IPS DF 4.7 (cell line): ENCODE data around the gene EPN2.

Source experiments
- DNase-seq: peaks from one replicate; pipeline ENCODE4 v3.0.0-alpha.2; 2013; ENCODE audit warnings: low spot score; ENCODE audit errors: extremely low read depth

The EPN2 gene

DNA sequence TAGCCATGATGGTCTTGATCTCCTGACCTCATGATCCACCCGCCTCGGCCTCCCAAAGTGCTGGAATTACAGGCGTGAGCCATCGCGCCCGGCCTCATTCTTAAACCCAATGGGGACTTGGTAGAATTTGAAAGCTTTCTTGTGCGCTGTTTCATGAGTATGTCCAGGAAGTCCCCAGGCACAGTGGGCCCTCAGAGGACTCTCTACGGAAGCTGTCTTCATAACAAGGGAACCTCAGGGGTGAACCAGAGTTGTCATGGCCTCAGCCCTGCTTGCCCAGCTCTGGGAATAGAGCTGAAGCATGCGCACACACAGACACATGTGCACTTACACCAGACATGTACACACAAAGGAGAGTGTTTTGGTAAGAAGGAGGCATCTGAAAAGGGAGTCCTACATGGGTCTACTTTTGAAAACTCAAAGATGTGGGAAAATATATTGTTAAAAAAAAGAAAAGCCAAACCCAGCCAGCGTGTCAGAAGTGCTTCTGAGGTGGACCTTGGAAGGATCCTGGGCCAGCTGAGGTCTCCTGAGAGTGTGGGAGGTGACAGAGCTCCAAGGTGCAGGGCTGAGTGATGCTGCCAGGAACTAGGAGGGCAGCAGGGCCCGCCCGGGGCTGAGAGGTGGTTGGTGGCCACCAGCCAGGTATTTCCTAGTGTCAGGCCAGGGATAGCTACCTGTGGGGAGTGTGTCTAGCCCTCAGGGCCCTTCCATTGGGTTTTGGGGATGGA is 54.6 kb downstream of the EPN2 start:
- no peak for DNase-seq

DNA sequence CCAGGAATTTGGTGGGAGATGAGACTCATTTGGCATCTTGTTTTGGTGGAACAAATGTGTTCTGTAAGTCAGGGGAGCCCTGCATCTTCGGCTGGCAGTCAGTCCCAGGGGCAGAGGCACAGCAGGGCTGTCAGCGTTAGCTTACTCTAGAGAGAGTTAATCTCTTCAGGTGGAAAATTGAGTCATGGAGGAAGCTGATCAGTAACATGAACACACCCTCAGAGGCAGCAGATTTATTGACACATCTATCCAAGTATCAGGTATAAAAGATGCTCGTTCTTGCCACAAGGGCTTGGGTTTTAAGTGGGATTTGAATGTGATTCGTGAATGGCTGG is 55.2 kb downstream of the EPN2 start:
- DNase-seq = no peak

DNA sequence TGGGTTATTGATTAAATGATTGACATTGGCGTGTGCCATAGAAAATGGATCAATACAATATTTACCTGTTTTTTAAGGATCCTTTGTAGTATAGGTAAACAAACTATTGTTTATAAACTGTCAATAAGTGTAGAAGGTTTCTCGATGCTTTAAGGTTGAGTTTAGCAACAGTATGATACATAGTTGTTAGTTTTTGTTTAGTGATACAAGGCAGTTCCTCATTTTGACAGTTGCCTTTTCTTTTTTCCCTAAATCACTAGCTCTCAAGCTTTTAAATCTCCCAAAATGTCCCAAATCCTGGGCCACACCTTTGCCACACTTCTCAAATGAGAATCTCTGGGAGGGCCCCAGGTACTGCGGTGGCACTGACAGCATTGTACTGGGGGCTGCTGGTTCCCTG is 57.3 kb downstream of the EPN2 start:
- DNase-seq = no peak

DNA sequence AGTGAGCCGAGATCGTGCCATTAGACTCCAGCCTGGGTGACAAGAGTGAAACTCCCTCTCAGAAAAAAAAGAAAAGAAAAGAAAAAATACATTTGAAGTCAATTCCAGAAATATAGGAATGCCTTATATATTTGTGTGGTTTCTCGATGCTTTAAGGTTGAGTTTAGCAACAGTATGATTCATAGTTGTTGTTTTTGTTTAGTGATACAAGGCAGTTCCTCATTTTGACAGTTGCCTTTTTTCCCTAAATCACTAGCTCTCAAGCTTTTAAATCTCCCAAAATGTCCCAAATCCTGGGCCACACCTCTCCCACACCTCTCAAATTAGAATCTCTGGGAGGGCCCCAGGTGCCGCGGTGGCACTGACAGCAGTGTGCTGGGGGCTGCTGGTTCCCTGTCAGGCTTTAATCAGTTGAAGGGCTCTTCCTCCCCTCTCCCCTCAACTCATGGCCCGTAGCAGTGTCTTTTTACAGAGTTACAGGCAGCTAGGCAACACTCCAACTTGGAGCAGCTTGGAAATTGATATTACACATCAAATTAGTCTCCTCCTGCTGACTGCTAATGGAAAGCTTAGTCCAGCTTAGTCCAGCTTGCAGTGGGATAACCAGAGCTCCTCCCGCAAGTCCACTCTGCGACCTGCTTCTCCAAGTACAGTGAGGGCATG is 58.4 kb downstream of the EPN2 start:
- DNase-seq = no peak

DNA sequence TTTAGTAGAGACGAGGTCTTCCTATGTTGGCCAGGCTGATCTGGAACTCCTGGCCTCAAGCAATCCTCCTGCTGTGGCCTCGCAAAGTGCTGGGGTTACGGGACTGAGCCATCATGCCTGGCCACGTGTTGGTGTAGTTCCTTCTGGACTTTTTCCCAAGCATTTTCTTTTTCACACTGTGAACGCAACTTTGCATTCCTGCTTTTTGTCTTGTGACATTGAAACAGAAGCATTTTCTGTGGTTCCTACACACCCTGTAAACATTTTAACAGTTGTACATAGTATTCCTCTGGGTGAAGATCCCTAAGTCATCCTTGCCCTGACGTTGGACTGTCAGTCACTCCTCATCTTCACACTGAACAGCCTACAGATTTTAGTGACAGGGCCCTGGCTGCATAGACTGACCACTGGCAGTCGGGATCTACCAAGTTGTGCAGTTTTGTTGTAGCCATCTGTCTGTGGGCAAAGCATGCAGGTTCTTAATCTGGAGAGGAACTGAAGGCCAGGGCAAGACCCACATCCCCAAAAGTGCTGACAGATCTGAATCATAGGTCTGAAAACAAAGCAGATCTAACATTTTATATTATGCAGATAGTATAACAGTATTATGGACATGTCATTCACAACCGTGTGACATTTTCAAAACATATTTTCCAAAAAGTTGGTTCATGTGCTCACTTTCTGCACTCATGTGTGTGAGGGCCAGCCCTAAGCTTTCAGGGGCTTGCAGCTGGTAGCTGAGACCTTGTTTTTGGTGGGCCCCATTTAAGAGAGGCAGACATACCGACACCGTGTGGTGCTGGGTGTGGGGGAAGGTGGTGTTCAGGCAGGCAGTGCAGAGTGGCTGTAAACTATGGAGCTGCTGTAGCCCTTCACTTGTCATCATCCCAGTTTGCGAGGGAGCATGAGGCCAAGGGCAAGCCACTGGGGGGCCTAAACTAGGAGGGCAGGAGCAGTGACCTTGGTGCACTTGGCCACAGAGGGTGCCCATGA is 59.9 kb downstream of the EPN2 start:
- no peak for DNase-seq

DNA sequence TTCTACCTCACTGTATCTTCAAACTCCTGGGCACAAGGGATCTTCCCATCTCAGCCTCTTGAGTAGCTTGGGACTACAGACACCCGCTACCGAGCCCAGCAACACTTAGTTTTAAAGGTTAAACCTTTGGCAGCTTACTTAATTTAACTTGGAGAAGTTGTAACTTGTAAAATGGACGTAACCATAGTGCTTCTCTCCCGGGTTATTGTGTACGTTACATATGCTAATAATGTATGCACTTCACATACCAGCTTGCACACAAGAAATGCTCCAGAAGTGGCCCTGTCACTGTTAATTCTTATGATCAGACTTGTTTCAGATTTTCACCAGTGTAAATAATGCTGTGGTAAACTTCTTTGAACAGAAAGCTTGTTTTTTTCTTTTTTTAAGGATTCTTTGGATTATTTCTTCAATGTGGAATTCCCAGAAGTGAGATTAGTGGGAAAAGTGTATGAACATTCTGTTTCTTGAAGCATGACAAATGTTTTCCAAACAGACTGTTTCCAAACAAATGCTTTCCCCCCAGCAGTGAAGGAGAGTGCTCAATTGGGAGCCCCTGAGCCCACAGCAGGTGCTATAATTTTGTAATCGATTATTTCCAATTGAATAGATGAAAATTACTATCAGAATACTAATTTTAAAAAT is 61.5 kb downstream of the EPN2 start:
- no peak for DNase-seq

DNA sequence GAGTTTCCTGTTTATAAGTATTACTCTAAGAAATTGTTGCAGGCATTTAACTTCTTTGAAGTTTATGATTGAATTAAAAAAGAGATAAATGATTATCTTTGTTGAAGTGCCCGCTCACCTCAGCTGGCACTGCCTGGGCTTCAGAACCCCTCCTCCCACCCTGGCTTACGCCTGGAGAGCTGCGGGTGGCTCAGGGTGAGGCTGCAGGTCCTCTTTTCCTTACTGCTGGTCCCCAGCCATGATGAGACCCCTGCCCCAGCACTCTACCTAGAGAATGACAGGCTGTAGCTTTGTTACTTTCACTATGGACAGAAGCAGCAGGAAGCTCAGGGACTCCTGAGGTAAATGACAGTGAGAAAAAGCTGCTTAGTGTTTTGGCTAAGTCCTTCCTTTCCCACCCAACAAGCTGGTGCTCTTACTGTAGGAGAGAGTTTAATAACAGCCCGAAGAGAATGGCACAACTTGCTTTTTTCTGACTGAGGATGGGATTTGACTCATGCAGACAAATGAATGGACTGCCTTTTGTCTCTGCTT is 62.1 kb downstream of the EPN2 start:
- DNase-seq = no peak

DNA sequence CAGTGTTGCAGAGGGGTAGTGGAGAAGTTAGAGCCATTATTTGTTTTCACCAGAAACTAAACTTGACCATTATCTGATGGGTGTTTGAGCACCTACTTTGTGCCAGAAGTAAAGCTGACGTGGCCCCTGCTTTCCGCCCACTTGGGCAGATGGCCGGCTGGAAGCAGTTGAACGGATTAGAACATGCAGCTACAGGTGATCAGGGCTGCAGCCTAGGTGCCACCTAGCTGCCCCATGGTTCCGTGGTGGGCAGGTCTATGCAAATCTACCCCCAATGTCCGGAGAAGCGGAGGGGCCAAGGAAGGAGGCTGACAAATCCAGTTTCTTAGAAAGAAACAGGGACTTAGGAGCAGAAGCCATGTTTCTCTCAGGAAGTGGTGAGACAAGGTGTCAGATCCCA is 62.7 kb downstream of the EPN2 start:
- no peak for DNase-seq

DNA sequence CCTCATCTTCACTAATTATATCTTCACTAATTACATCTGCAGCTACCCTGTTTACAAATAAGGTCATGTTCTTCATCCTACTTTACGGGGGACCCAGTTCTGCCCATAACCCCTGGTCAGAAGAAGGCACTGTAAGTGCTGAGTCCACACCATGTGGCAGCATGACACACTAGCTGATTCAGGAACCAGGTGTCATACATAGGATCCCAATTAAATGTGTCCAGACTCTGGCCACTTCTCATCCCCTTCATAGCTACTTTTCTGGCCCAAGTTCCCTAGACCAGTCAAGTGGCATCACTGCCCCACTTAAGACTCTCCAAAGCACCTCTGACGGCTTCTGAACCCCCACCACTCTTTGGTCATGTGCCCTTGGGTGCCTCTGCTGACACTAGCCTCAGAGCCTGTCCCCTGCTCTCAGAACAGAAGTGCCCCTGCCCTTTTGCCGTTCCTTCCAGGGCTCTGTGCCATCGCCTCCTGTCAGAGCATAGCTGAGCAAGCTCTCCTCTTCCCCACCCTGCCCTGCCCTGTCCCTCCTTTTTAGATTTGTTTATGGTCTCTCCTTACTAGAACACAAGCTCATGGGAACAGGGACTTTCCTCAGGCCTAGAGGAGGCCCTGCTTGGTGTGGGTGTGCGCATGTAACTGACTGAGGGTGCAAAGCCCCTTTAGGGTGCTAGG is 64.2 kb downstream of the EPN2 start:
- DNase-seq = no peak

DNA sequence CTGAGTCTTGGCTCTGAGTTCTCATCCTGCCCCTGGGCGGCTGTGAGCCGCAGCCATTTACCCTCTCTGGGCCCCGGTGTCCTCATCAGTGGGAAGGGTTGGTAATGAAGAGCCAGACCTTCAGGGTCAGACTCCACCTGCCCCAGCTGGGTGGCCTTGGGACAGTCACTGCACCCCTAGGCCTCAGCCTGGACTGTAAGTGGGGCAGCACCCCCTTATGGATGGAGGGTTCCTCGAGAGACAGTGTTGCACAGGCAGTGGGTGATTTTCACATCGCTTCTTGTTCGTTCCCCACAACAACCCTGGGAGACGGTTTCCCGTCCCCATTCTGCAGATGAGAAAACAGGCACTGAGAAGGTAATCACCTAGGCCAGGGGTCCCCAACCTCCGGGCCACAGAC is 64.8 kb downstream of the EPN2 start:
- no peak for DNase-seq

DNA sequence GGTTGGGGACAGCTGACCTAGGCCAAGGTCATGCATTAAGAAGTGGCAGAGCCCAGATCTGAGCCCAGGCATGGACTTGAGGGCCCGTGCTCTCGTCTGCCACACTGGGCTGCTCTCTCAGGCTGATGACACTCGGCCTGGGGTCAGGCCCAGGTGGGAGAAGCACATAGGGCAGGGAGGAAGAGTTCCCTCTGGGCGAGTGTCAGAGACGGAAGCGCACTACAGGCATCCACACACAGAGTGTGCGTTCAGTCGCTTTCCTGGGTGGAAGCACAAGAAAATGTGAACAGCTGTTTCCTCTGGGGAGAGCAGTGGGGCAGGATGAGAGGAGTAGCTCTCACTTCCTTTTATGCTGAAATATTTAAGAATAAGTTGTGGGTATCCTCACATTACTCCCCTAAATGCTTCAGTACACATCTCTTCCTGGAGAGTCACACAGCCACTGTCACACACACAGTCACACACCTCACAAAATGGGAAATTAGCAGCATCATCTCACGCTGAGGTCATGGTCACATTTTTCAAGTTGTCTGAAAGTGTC is 65.7 kb downstream of the EPN2 start:
- DNase-seq = no peak

DNA sequence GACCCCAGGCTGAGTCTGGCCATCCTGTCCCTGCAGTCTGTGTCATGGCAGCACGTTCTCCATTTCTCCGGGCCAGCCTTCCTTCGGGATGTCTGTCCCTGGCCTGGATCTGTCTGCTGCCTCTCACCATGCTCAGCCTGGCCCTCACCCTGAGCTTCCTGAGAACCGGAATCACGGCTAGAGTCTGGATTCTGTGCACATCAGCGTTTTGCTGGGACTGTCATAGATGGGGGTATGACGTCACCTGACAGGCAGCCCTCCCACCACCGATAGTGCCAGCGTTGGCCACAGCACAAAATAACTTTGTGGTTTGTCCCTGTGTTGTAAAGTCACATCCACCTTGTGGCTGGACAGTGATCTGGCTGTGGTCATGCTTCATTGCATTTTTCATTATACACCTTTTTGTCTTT is 66.2 kb downstream of the EPN2 start:
- DNase-seq = no peak

DNA sequence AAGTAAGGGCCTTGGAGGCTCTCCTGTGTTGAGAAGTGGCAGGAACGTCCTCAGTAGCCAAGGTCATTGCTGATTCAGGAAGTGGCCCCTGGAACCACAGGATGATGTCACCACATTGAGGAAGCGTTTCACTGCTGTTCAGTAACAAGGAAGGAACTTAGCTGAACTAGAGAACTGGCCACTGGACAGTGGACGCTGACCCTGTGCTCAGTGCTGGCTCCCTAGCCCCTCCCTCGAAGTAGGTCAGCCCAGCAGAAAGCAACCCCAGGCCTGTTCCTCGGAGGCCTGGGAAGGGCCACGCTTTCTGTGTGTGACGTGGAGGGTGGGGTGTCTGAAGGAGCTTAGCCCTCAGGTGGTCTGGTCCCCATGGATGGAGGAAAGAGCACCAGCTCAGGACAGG is 67.0 kb downstream of the EPN2 start:
- DNase-seq = no peak

DNA sequence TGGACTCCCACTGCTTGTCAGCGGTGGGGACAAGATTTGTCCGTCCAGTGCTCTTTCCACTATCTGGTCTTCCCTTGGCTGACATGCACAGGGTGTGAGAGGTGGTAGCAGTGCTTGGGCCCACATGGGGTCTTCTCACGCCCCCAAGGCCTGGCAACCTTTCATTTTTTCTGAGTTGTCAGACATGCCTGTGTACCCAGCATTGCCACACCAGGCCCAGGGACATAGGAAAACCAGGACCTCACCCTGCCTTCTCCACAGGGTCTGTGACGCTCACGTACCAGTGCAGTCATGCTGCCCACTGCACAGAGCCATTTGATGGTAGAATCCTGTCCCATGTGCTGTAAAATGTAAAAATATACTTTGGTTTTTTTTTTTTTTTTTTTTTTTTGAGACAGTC is 67.6 kb downstream of the EPN2 start:
- DNase-seq = no peak

DNA sequence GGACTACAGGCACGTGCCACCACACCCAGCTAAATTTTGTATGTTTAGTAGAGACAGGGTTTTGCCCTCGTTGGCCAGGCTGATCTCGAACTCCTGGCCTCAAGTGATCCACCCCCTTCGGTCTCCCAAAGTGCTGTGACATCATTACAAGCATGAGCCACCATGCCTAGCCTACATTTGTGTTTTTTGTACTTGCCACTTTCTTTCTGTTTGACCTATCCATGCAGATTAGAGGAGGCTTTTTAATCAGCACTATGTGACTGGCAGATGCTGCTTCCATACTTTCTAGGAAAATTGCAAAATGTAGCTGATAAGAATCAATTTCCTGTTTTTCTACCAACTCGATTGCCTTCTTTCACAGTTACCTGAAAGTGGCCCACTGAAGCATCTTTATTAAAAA is 68.1 kb downstream of the EPN2 start:
- no peak for DNase-seq

DNA sequence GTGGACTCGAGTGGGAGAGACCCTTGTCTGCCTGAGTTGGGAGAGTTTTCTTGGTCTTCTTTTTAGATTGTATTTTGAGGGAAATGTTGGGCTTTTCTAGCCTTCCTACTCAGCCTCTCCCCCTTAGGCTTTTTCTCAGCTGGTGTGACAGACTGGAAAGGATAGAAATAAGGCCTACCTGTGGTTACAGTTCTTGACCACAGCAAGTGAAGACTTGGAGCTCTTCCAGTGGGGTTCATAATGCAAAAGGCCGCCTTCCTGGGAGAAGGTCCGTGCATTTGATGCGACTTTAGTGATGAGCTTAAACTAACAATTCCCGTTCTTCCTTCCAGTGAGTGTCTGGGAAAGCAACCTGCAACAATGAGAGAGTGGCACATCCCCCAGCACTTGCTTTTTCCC is 68.6 kb downstream of the EPN2 start:
- DNase-seq = no peak

DNA sequence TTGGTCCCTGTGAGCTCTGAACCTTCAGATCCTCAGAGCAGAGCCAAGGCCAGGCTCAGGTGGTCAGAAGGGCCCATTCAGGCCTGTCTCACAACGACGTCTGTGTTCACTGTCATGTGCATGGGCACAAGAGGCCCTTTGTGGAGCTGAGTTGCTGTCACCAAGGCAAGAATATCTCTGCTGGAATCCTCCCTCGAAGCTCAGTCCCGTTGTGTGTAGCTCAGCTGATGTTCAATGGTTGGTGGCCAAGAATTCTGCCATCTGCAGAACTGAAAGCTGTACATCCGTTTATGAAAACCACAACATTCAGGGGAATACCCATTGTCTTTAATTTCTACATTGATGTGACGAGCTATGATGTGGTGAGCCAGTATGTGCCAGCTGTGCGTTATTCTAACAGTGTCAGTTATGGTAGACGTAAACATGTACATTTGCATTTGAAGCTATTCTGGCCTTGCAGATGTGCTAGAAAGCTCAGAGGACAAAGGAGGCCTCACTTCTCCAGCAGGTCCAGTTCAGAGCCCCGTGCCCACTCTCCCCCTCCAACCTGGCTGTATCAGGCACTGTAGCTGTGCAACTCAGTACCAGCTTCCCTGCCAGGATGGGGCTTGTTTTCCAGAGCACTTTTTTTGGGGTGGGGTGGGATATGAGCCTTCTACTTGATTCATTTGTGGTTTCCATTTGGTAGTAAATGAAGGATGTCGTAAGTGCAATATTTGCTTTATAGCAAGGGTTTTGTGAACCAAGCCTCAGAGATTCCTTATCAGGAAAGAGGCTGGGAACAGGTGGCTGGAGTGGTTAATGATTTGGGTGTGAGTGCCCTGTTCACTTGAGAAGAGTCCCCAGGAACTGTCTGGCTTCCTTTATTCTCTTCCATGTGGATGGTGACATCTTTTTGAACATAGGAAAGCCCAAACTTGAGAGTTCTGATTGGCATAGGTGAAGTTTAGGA is 69.3 kb downstream of the EPN2 start:
- no peak for DNase-seq

DNA sequence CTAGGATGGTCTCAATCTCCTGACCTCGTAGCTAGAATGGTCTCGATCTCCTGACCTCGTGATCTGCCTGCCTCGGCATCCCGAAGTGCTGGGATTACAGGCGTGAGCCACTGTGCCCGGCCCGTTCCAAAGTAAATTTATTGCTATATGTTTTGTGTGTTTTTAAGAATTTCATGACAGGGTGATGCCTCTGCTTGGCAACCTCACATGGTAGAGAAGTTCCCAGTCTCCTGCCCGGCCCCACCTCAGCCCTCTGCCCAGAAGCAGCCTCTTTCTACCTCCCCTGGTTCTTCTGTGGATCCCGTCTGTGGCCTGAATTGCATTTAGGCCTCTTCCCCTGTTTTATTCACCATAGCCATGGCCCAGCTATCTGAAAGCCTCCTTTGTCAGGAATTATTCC is 70.4 kb downstream of the EPN2 start:
- no peak for DNase-seq

DNA sequence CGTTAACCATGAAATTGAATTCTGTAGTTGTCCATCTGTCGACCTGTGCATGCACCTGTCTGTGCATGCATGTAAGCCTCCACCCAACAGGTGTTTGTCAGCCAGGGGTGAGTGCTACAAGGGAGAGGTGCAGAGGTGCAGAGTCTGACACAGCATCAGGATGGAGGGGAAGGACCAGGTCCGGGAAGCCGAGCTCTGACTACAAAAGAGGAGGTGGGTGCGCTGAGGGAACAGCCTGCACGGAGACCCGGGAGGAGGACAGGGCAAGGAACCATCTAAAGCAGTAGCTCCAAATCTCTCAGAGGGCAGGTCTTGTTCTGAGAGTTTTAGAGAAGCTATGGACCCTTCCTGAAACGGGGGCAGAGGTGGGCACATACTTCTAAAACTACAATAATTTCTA is 71.2 kb downstream of the EPN2 start:
- DNase-seq = no peak

DNA sequence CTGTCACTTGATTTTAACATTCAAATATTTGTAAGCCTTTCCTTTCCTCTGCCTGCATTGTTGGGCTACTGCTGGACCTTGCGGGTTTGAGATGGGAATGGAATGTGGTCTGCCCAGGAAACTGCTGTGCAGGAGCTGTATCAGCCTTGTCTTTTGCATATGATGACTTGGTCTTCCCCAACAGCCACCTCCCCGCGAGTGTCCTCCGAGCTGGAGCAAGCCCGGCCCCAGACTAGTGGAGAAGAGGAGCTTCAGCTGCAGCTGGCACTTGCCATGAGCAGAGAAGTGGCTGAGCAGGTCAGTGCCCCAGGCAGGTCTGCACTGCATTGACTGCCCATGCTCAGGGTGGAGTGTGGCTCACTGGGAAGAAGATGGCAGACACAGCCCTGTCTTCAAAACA is 72.5 kb downstream of the EPN2 start:
- no peak for DNase-seq
